OCI-LY1 (cell line): ENCODE data around the gene TBX4.

Experiments
- H2AFZ ChIP-seq: fragments of 200-600 bp; sonication (generic), shearing (Covaris generic); 2 replicates; pipeline ENCODE4 v1.6.0; 2014; ENCODE audit warnings: antibody characterized with exemption, mild to moderate bottlenecking, low read length
- H3F3A ChIP-seq: fragments of 200-600 bp; sonication (generic), shearing (Covaris generic); 2 replicates; pipeline ENCODE4 v1.6.0; 2014; ENCODE audit warnings: mild to moderate bottlenecking, antibody characterized with exemption, low read length, moderate library complexity; ENCODE audit not compliant: insufficient read depth
- H3K27ac ChIP-seq: fragments of 200-600 bp; sonication (generic); 2 replicates; pipeline ENCODE4 v1.5.1; 2014; ENCODE audit warnings: low read length, mixed run types, mild to moderate bottlenecking, low read depth; ENCODE audit not compliant: poor library complexity, severe bottlenecking
- H3K27me3 ChIP-seq: fragments of 200-600 bp; sonication (generic); 2 replicates; pipeline ENCODE4 v1.6.0; 2014; ENCODE audit warnings: antibody characterized with exemption, mild to moderate bottlenecking, low read length, moderate library complexity; ENCODE audit not compliant: insufficient read depth
- H3K36me3 ChIP-seq: fragments of 200-600 bp; sonication (generic); 2 replicates; pipeline ENCODE4 v1.6.1; 2014; ENCODE audit warnings: mild to moderate bottlenecking, antibody characterized with exemption, low read length, moderate library complexity, mixed read lengths; ENCODE audit not compliant: insufficient read depth
- H3K4me1 ChIP-seq: fragments of 200-600 bp; sonication (generic); 2 replicates; pipeline ENCODE4 v1.5.1; 2014; ENCODE audit warnings: mild to moderate bottlenecking, low read length, moderate library complexity; ENCODE audit not compliant: insufficient read depth, severe bottlenecking
- H3K4me2 ChIP-seq: fragments of 200-600 bp; sonication (generic), shearing (Covaris generic); 2 replicates; pipeline ENCODE4 v1.6.1; 2014; ENCODE audit warnings: low read length
- H3K4me3 ChIP-seq: fragments of 200-600 bp; sonication (generic); 2 replicates; pipeline ENCODE4 v1.5.1; 2014; ENCODE audit warnings: low read length, low read depth, mild to moderate bottlenecking, mixed read lengths; ENCODE audit not compliant: poor library complexity, severe bottlenecking
- H3K79me2 ChIP-seq: fragments of 200-600 bp; shearing (Covaris generic); 2 replicates; pipeline ENCODE4 v1.6.1; 2016; ENCODE audit warnings: mixed run types, low read length, mixed read lengths; ENCODE audit not compliant: insufficient read depth
- H3K9ac ChIP-seq: fragments of 200-600 bp; sonication (generic), shearing (Covaris generic); 2 replicates; pipeline ENCODE4 v1.6.1; 2014; ENCODE audit warnings: mild to moderate bottlenecking, low read length, mixed read lengths
- H3K9me2 ChIP-seq: fragments of 200-600 bp; sonication (generic), shearing (Covaris generic); 2 replicates; pipeline ENCODE4 v1.6.1; 2014; ENCODE audit warnings: low read depth, mild to moderate bottlenecking, low read length, mixed read lengths
- H3K9me3 ChIP-seq: fragments of 200-600 bp; shearing (Covaris generic); 2 replicates; pipeline ENCODE4 v1.6.1; 2014; ENCODE audit warnings: low read length, mixed read lengths
- H4K20me1 ChIP-seq: fragments of 200-600 bp; sonication (generic), shearing (Covaris generic); 2 replicates; pipeline ENCODE4 v1.6.0; 2016; ENCODE audit warnings: mild to moderate bottlenecking, low read length; ENCODE audit not compliant: insufficient read depth
- CTCF ChIP-seq: fragments of 200-600 bp; sonication (generic), shearing (Covaris generic); IDR thresholded peaks from 2 replicates; pipeline ENCODE4 v1.5.1; 2017; ENCODE audit warnings: mild to moderate bottlenecking, antibody characterized with exemption, low read length, moderate library complexity, mixed read lengths
- EZH2 ChIP-seq: fragments of 200-600 bp; sonication (generic), shearing (Covaris generic); IDR thresholded peaks from 2 replicates; pipeline ENCODE4 v1.8.0; 2017; ENCODE audit warnings: borderline replicate concordance, mixed run types, mild to moderate bottlenecking, antibody characterized with exemption, low read length, moderate library complexity, mixed read lengths

The TBX4 gene

DNA sequence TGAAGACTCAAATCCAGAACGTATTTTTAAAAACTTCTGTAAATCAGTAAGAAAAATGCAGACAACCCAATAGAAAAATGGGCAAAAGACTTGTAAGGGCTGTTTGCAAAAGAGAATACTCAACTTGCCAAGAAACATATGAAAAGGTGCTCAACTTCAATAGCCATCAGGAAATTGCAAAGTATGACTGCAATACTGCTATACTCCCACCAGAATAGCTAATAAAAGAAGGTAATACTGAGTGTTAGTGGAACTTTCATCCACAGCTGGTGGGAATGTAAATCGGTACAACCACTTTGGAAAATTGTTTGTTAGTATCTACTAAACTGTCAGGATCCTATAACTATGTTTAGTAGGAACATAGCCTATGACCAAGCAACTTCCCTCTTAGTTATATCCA is 48.1 kb downstream of the TBX4 start:
- Histone ChIP-seq H3K9me2 (no peaks in the 10 kb centered on the region), H3K36me3 (no peaks in the 10 kb centered on the region), H3K9me3 (no peaks in the 10 kb centered on the region), H3K27ac (no peak overlapping the region), H3K4me2 (no peak overlapping the region), H3K4me1 (peaks cover 5% of the 10 kb centered on the region), H2AFZ (no peak overlapping the region), H4K20me1 (no peaks in the 10 kb centered on the region), H3F3A (no peaks in the 10 kb centered on the region), H3K4me3 (no peak overlapping the region), H3K27me3 (no peaks in the 10 kb centered on the region), H3K9ac (no peak overlapping the region), H3K79me2 (no peaks in the 10 kb centered on the region)
- TF ChIP-seq EZH2 = no peak
- TF ChIP-seq CTCF = no peak

- Histone ChIP-seq H3K4me2 (no peak overlapping the region), H3K79me2 (no peaks in the 10 kb centered on the region), H4K20me1 (no peaks in the 10 kb centered on the region), H3K9ac (no peak overlapping the region), H3K9me3 (no peaks in the 10 kb centered on the region), H3F3A (no peaks in the 10 kb centered on the region), H3K27me3 (no peaks in the 10 kb centered on the region), H3K9me2 (no peaks in the 10 kb centered on the region), H3K27ac (no peak overlapping the region), H3K36me3 (no peaks in the 10 kb centered on the region), H2AFZ (no peak overlapping the region), H3K4me1 (no peaks in the 10 kb centered on the region), H3K4me3 (no peak overlapping the region)
- TF ChIP-seq EZH2 (no peak), CTCF (no peak)
Observed at GRCh38 chr17:61502292-61502691, 50.1 kb downstream of the TBX4 start.

- H4K20me1 ChIP-seq = no peaks in the 10 kb centered on the region
- H3K9me3 ChIP-seq = no peaks in the 10 kb centered on the region
- no peak overlapping the region for H3K4me3 ChIP-seq
- no peaks in the 10 kb centered on the region for H3K27me3 ChIP-seq
- H3K4me1 ChIP-seq = no peaks in the 10 kb centered on the region
- TF ChIP-seq EZH2 (no peak), CTCF (no peak)
- no peak overlapping the region for H3K27ac ChIP-seq
- no peak overlapping the region for H2AFZ ChIP-seq
- no peak overlapping the region for H3K4me2 ChIP-seq
- no peaks in the 10 kb centered on the region for H3K36me3 ChIP-seq
- H3K9ac ChIP-seq = no peak overlapping the region
- H3K79me2 ChIP-seq = no peaks in the 10 kb centered on the region
- no peaks in the 10 kb centered on the region for H3F3A ChIP-seq
- H3K9me2 ChIP-seq = no peaks in the 10 kb centered on the region
Observed at GRCh38 chr17:61503961-61504360, 51.7 kb downstream of the TBX4 start.
